Measurements from ENCODE around the gene AKAP8L. TPM values are rescaled to one million over a fixed set of nuclear protein-coding genes. Genes with fewer than 3 reads are reported as not detected.

Gene AKAP8L
- total RNA-seq, 3 donors from 2014 or later: 74.4 to 111 (median 96.0) TPM

DNA sequence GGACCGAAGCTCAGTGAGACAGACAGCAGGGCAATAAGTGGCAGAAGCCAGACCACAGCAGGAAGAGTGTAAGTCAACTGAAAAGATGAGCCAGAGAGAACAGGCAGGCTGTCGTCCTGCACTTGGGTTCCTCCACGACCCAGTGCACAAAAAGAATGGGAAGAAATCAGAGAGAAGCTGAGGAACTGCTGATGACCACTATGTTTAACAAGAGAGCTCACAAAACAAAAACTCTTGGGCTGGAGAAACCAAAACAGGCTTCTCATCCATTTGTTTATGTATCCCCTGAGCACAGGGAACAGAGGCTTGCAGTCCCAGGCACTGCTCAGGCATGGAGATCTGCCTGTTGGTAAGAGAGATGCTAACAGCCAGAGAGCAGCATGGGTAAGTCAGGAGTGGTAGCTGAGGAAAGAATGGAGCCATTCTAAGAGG lies 14.0 kb downstream of the AKAP8L start:
- intact Hi-C loops (cut with DNase I, micrococcal nuclease): no loop called here
- no peaks in the 10 kb centered on the region for H3K9me3 ChIP-seq
- H3K4me1 ChIP-seq (ENCODE audit: low read depth): peaks cover 11% of the 10 kb centered on the region
- no peak for DNase-seq
- TF ChIP-seq, protein P1, sequence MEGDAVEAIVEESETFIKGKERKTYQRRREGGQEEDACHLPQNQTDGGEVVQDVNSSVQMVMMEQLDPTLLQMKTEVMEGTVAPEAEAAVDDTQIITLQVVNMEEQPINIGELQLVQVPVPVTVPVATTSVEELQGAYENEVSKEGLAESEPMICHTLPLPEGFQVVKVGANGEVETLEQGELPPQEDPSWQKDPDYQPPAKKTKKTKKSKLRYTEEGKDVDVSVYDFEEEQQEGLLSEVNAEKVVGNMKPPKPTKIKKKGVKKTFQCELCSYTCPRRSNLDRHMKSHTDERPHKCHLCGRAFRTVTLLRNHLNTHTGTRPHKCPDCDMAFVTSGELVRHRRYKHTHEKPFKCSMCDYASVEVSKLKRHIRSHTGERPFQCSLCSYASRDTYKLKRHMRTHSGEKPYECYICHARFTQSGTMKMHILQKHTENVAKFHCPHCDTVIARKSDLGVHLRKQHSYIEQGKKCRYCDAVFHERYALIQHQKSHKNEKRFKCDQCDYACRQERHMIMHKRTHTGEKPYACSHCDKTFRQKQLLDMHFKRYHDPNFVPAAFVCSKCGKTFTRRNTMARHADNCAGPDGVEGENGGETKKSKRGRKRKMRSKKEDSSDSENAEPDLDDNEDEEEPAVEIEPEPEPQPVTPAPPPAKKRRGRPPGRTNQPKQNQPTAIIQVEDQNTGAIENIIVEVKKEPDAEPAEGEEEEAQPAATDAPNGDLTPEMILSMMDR (IDR thresholded peaks at IDR 0.05): no peak
- H3K4me3 ChIP-seq: no peak overlapping the region
- peaks cover 3% of the 10 kb centered on the region for H3K36me3 ChIP-seq (ENCODE audit: low read depth)
- no peak for ATAC-seq

DNA sequence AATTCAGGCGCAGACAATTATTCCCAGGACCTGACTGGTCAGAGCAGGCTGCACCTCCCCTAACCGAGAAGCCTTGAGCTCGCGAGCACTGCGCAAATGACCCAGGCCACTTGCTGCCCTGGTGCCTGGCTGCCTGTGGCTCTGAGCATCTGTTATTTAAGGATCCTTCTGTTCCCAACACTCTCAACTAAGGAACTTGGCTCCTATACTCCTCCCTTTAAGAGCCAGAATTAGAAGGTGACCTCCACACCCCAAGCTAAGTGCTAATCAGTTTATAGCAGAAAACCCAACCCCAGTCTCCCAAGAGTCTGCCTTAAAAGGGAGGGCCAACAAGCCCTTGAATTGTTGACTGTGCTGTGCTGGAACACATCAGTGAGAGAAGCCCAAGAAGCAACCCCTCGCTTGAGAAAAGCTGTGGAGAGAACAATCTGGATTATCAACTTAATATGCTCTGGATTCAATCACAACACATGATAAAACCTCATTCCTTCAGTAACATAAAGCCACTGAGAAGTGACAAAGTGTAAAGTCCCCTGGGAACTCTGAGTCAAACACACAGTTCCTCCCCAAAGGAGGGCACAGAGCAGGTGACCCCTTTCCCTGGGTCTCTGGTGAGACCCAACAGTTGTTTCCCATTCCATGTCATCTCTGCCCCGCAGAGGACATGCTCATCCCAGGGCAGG lies 14.6 kb downstream of the AKAP8L start:
- Histone ChIP-seq H3K4me1 (ENCODE audit: low read depth) (peaks cover 11% of the 10 kb centered on the region), H3K4me3 (no peak overlapping the region), H3K36me3 (ENCODE audit: low read depth) (peaks cover 7% of the 10 kb centered on the region), H3K9me3 (no peaks in the 10 kb centered on the region)
- TF ChIP-seq, protein P1 (IDR thresholded peaks at IDR 0.05): no peak
- DNase-seq (no peak), ATAC-seq (no peak)
- intact Hi-C loops (cut with DNase I, micrococcal nuclease): no loop called here

DNA sequence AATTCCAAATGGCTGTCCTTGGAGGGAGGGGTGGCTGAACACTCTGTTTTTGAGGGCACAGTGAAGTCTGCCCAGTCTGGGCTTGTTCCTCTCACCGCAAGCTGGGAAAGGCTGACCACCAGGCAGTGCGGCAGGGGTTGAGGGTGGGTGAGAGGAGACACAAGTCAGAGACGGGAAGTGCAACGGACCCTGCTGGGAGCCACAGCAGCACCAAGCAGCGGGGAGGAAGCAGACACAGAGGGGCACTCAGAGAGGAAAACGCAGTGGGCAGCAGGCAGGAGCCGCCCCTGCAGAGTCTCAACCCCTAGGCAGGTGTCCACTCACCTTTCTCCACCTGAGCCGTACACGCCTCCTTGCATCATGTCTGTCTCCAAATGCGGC lies 15.6 kb downstream of the AKAP8L start:
- Histone ChIP-seq H3K4me1 (ENCODE audit: low read depth) (peaks cover 11% of the 10 kb centered on the region), H3K9me3 (no peaks in the 10 kb centered on the region), H3K36me3 (ENCODE audit: low read depth) (peaks cover 18% of the 10 kb centered on the region), H3K4me3 (no peak overlapping the region)
- TF ChIP-seq, protein P1 (IDR thresholded peaks at IDR 0.05): no peak
- ATAC-seq (no peak), DNase-seq (no peak)
- intact Hi-C loops (cut with DNase I, micrococcal nuclease): no loop called here

DNA sequence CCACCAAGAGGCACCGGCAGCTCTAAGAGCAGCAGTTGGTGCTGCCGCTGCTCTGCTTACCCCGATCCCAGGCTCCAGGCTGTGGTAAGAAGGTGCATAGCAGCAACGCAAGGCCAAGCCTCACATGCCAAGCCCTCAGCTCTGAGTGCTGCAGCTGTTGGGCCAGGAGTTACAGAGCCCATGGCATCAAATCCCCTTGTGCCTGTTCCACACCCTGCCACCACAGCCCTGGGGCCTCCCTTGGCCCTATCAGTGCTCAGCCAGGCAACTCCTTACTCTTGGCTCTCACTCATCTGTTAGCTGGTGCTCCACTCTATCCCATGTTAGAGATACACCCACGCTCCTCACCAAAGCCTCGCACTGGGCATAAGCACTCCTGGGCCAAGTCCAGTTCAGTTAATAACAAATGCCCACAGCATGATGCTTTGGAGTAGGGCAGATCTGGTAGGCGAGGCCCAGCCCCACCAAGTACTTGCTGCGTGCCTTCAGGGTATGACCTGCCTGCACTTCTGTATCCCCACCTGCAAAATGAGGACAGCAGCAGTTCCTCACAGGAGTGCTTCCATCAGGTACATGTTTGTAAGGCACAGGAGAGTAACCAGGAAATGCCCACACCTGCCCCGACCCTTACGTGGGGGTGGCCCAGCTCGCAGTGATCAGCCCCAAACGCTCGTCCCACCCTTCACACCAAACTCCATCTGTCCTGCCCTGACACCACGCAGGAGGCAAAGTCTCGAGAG lies 16.2 kb downstream of the AKAP8L start:
- Histone ChIP-seq H3K4me3 (no peak overlapping the region), H3K4me1 (ENCODE audit: low read depth) (peaks cover 11% of the 10 kb centered on the region), H3K36me3 (ENCODE audit: low read depth) (peaks cover 23% of the 10 kb centered on the region), H3K9me3 (no peaks in the 10 kb centered on the region)
- ATAC-seq (no peak), DNase-seq (no peak)
- intact Hi-C loops (cut with DNase I, micrococcal nuclease): no loop called here
- TF ChIP-seq, protein P1 (IDR thresholded peaks at IDR 0.05): no peak

DNA sequence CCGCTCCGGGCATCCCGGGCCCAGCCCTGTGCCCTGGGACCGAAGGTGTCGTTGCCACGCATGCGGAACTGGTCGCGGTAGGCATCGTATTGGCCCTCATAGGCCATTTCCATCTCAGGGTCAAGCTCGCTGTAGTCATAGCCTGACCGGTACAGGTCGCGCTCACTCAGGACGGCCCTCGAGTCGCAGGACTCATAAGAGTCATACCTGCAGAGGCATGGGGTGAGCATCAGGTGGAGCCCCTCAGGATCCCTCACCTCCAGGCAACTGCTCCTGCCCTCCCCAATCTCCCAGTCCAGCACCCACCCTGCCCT lies 17.4 kb downstream of the AKAP8L start:
- no peak for ATAC-seq
- Histone ChIP-seq H3K9me3 (no peaks in the 10 kb centered on the region), H3K36me3 (ENCODE audit: low read depth) (peaks cover 26% of the 10 kb centered on the region), H3K4me3 (no peak overlapping the region), H3K4me1 (ENCODE audit: low read depth) (peaks cover 3% of the 10 kb centered on the region)
- DNase-seq: no peak
- intact Hi-C loops (cut with DNase I, micrococcal nuclease): no loop called here
- TF ChIP-seq, protein P1 (IDR thresholded peaks at IDR 0.05): no peak
